OCI-LY3 (cell line): ENCODE measurements around the gene IGF2.

ENCODE experiments used
- CTCF ChIP-seq: fragments of 200-600, 300-600 bp; sonication (generic); IDR thresholded peaks from 2 replicates; pipeline ENCODE4 v1.5.1; 2014; ENCODE audit warnings: antibody characterized with exemption, low read length, low read depth
- EZH2phosphoT487 ChIP-seq: fragments of 200-600 bp; shearing (Covaris generic); IDR thresholded peaks from 2 replicates; pipeline ENCODE4 v1.6.1; 2018; ENCODE audit warnings: antibody characterized with exemption, mixed run types, low read depth

DNA sequence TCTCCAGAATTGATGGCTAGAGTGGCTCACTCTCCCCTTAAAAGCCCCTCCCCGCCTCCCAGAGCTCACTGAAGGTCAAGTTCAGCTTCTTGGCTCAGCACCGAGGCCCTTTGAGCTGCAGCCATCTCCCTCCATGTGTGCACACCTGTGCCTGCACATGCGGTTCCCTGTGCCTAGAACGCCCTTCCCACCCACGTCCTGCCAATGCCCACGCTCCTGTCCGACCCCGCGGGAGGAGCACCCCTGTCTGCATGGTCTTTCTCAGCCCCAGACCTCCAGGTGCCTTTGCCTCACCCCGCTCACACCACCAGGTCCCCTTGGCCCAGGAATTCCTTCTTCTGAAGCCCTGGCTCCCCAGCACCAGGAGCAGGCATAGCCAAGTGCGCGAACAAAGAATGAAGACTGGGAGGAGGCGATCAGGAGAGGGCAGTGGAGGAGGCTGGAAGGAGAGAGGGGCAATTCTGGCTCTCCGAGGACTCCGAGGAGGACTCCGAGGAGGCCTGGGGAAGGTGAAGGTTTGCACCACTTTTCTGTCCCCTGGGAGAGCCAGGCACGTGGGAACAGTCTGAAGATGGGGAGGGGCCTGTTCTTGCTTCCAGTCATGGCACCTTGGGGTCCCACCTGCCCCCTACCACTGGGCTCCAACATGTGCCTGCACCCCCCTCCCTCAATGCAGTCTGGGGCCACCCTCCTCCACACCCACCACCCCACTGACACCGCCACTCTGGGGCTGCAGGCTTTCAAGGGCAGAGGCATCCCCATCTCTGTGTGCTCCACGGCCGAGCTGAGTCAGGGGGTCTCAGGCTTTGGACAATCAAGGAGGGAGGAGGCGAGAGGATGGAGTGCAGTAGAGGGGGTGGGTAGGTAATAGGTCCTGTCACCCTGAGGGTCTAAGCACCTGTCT is 17.7 kb downstream of the IGF2 start:
- TF ChIP-seq CTCF (no peak), EZH2phosphoT487 (no peak)
